HG02678 (cell line): Measurements from ENCODE around the gene COG6.

ENCODE experiments used
- ATAC-seq: cut with Tn5 transposase; IDR thresholded peaks from one replicate; pipeline ENCODE4 v1.9.1; 2021; ENCODE audit warnings: mild to moderate bottlenecking, moderate library complexity; ENCODE audit not compliant: unreplicated experiment

The COG6 gene

GRCh38 chr13:39676315-39676876 is 20.9 kb downstream of the COG6 start:
- ATAC-seq: no peak

DNA sequence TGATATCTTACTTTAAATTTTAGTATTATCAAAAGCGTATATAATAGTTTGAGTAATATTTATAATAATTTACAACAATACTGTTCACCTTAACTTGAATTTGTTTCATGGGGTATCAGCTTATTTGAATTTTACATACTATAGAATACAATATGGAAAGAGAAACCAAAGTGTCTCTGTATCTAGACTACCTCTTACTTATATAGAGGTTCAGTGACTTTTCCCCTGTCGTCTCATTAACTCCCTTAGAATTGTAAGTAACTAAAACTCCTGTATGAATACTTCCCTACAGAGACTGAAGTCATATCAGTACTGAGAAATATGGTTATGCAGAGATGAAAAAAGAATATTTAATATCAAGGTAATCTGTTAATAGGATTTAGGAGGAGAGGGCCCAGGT is 26.8 kb downstream of the COG6 start:
- ATAC-seq: peak; percentile 42

DNA sequence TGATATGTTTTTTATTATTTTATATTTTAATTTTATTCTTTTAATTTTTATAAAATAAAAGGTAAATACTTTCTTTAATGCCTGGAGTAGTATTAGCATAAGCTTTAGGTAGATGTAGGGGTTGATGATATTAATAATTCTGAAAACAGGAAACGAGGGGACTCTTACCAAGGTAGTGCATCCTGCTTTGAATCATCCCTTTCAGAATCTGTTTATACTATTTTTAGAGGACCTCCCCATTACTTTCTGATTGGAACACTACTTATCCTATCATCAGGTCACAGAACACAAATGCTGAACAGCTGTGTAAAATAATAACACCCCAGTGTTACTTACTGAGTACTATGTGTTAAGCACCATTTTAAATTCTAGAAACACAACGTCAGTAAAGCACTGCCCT is 27.3 kb downstream of the COG6 start:
- ATAC-seq: peak; percentile 63

- no peak for ATAC-seq
Measured at GRCh38 chr13:39684531-39685137, 29.2 kb downstream of the COG6 start.

- no peak for ATAC-seq
Measured at GRCh38 chr13:39685652-39686051, 30.2 kb downstream of the COG6 start.

GRCh38 chr13:39688278-39688677 is 32.8 kb downstream of the COG6 start:
- no peak for ATAC-seq

DNA sequence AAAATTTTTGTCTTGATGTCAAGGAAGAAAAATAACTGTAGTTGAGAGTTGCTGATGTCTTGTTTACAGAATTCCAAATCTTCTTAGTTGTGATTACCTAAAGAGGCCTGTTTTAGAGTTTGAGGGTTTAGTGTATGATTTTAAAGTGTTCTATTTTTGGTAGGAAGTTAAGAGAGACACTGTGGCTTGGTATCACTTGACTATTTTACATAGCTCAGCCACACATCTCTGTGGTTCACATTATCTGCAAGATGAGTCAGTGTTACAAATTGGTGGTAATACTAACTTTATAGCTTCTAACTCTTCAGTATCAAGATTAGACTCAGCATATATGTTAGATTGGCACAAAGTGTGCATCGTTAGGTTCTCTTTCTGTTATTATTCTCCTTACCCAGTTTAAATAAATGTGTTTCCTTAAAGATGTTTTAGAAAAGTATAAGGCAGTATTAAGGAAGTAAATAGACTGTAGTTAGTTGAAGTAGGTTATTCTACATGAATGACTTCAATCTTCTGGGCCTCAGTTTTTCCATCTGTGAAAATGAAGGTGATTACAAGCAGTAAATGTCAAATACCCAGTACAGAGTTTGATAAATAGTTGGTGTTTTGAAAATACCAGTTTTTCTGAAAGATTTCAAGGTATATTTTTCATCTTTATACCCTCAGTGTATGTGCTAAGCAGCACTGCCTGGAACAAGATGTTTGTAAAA is 33.4 kb downstream of the COG6 start:
- ATAC-seq: peak; percentile 85

DNA sequence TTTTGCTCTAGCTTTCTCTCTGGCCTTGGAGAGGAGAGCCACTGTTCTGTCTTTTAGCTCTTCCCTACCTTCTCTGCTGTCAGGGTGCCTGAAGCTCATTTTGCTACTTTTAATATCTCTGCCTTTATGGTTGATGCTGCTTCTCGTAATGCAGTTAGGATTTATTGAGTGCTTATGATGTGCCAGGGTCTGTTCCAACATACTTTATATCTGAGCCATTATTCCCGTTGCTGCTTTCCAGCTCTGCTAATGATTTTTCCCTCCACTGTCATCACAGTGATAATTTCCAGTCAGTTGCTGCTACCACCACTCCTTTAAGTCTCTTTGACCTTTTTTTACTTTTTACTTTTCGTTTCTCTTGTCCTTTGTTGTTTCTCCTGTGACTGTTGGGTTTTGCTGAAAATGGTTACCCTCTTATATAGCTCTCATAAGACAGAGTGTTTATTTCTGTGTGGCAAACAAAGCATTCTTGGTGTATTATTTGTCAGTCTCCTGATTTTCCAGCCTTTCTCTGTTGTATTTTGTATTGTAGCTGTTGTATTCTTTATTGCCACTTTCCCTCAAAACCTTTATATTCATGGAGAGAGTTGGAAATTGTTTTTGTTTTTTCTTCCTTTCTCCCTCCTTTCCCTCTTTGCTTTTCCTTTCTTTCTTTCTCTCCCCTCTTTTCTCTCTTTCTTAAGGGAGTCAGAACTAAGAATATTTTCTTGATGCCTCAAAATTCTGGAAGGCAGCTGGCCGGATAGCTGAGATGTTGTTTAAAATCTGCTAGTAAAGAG is 37.4 kb downstream of the COG6 start:
- ATAC-seq: no peak

GRCh38 chr13:39699274-39699673 is 43.8 kb downstream of the COG6 start:
- ATAC-seq: no peak

DNA sequence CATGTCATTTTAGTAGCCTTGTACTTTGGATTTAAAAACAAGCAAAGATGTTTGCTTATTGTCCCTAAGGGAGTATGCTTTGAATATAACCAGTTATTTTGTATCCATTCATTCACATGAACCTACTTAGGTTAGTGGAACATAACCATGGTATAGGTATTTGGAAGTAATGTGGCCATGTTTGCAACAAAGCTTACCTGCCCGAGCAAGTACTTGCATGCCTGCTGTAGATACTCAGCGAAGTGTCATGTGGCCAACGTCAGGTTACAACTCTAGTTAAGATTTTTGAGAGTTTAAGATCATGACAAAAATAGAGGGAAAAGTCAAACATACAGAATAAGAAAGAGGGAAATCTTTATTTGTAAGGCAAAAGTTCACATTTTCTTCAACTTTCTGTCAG is 57.2 kb downstream of the COG6 start:
- ATAC-seq: no peak

GRCh38 chr13:39729156-39729555 is 73.7 kb downstream of the COG6 start:
- no peak for ATAC-seq

GRCh38 chr13:39734952-39735351 is 79.5 kb downstream of the COG6 start:
- no peak for ATAC-seq

- ATAC-seq: no peak
Measured at GRCh38 chr13:39737047-39737446, 81.6 kb downstream of the COG6 start.

DNA sequence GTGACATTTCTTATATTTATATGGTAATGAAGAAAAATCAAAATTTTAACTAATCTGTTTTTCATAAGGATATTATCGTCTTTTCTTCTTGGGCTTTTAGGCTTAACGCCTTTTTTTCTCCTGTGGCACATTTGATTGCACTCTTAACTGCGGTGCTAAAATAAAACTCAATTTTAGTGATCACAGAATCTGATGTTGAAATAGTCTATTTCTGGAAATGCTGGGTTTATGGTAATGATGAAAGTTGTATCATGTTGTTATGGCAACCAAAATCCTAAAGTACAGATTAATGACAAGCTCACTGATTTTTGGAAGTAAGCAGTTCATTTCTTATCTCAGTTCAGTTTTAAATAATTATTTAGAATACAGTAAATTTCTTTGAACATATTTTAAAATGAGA is 85.3 kb downstream of the COG6 start:
- no peak for ATAC-seq

GRCh38 chr13:39748961-39749360 is 93.5 kb downstream of the COG6 start:
- ATAC-seq: no peak

DNA sequence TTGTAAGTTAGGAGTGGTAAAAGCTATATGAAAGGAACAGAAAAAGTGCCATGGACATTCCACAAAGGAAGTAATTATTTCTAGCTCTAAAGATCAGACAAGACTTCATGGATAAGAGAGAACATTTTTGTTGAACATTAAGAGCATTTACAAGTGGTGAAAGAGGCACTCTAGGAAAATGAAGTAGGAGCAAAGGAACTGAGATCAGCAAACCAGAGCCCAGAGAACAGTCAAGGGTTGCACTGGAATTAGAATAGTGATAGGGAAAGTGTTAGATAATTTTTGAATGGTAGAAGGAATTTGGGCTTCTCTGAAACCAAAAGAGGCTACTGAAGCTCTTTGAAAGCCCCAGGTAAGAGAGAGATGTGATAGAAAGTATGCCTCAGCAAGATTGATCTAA is 94.1 kb downstream of the COG6 start:
- ATAC-seq: no peak

- no peak for ATAC-seq
Measured at GRCh38 chr13:39751805-39752204, 96.3 kb downstream of the COG6 start.

GRCh38 chr13:39760521-39760920 is 105.1 kb downstream of the COG6 start:
- ATAC-seq: peak; percentile 98

DNA sequence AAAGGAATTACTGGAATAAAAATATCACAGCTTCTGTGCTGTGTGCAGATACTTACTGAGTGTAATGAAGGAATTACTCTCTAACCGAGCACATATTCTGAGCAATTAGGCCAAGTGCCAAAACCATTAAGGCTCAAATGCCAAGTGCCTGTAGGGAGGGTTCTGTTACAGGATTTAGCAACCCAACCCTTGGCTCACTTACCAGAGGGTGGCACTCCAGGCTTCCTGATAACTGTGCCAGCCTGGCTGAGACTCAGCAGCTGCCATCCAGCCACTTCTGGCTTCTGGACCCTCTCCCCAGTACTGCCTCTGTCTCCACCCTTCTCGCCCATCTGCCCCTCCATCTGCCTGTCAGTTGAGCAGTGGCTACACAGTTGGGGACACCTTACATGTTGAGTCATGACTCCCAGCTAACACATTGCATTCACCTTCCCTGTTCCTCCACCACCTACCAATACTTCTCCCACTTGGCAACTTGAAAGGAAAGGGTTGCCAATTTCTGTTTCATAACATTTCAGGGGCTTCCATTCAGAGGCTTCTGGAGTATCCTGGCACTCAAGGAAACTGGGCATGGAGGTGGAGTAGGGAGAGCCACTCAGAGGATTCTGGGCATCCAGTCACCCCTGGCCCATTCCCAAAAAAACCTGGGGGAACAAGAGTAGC is 110.5 kb downstream of the COG6 start:
- no peak for ATAC-seq

- no peak for ATAC-seq
Measured at GRCh38 chr13:39766464-39767158, 111.1 kb downstream of the COG6 start.
